AG04450 (cell line): ENCODE data around the gene COX6B1. TPM values are rescaled to one million over a fixed set of nuclear protein-coding genes. Genes with fewer than 3 reads are reported as not detected.

ENCODE experiments used
- CTCF ChIA-PET: fragments of 300-600, 350-600 bp; formaldehyde crosslinking; extraction: SDS; loops from one replicate; lab custom pipeline; 2022; ENCODE audit warnings: antibody characterized with exemption, inconsistent platforms; lab: Charles Lee
- POLR2A ChIA-PET: fragments of 350-600 bp; formaldehyde crosslinking; extraction: SDS; loops from one replicate; lab custom pipeline; 2021; ENCODE audit warnings: antibody characterized with exemption, inconsistent platforms; lab: Yijun Ruan, JAX
- DNase-seq: peaks from one replicate; pipeline ENCODE4 v3.0.0-alpha.2; 2011; ENCODE audit warnings: low read depth, low spot score
- H3K27ac ChIP-seq: one replicate; pipeline ENCODE4 v1.5.1; 2012; ENCODE audit warnings: low read depth, low read length, control low read depth
- H3K27me3 ChIP-seq: one replicate; pipeline ENCODE4 v1.6.0; 2012; ENCODE audit warnings: low read length; ENCODE audit not compliant: control insufficient read depth, insufficient read depth
- H3K4me3 ChIP-seq: 2 replicates; pipeline ENCODE4 v1.5.1; 2011; ENCODE audit warnings: mild to moderate bottlenecking, low read depth, low read length, control low read depth
- H3K9me3 ChIP-seq: 2 replicates; pipeline ENCODE4 v1.5.1; 2012; ENCODE audit warnings: low read length; ENCODE audit not compliant: control insufficient read depth, insufficient read depth
- polyA plus RNA-seq: library from polyadenylated mRNA; depleted of rRNA; stranded (reverse); fragments of >200 nt; gene quantifications from 2 replicates; pipeline ENCODE4 v1.2.3, GENCODE V29; 2011
- TF ChIP-seq, protein P1 (sequence below): IDR thresholded peaks from 2 replicates; pipeline ENCODE4 v1.5.1; 2011; ENCODE audit warnings: low read depth, low read length, control low read depth, inconsistent platforms

Gene COX6B1
- polyA plus RNA-seq, 1 experiment: 398 TPM

- Histone ChIP-seq H3K27ac (no peak overlapping the region), H3K27me3 (no peaks in the 10 kb centered on the region), H3K9me3 (no peaks in the 10 kb centered on the region), H3K4me3 (no peak overlapping the region)
- ChIA-PET POLR2A (interaction anchor here (0.6 kb wide), 1 partner anchor 78 kb away, joined by 3 read pairs; no protein-coding TSS in a partner anchor), CTCF (no interaction called here)
- TF ChIP-seq, protein P1, sequence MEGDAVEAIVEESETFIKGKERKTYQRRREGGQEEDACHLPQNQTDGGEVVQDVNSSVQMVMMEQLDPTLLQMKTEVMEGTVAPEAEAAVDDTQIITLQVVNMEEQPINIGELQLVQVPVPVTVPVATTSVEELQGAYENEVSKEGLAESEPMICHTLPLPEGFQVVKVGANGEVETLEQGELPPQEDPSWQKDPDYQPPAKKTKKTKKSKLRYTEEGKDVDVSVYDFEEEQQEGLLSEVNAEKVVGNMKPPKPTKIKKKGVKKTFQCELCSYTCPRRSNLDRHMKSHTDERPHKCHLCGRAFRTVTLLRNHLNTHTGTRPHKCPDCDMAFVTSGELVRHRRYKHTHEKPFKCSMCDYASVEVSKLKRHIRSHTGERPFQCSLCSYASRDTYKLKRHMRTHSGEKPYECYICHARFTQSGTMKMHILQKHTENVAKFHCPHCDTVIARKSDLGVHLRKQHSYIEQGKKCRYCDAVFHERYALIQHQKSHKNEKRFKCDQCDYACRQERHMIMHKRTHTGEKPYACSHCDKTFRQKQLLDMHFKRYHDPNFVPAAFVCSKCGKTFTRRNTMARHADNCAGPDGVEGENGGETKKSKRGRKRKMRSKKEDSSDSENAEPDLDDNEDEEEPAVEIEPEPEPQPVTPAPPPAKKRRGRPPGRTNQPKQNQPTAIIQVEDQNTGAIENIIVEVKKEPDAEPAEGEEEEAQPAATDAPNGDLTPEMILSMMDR: no peak
- no peak for DNase-seq
Measured at GRCh38 chr19:35622750-35623149, 25.4 kb upstream of the COX6B1 start.

DNA sequence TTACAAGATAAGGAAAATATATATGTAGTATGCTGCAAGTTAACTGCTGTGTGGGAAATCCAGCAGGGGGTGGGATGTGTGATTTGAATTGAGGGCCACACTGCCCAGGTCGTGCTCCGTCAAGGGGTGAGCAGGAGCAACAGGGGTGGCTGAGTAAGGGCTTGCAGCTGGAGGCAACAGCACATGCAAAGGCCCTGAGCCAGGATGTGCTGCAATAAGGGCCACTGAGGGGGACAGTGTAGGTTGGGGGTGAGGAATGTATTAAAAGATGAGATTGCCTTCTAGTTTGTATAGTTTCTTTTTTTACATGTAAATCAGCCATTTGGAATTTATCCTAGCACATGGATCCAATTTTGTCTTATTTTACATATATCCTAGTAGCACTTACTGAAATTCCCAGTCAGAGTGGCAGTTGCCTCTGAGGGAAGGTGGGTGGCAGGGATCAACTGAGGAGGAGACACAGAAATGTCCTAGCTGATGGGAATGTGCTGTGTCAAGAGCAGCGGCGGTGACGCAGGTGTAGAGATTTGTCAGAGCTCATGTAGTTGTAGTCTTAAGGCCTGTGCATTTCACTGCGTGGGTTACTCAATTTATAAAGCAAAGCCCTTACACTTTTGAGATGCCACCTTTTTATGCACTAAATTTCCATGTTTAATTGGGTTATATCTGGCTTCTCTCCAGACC is 24.7 kb upstream of the COX6B1 start:
- no peak overlapping the region for H3K27ac ChIP-seq
- no peak for DNase-seq
- H3K9me3 ChIP-seq: no peaks in the 10 kb centered on the region
- CTCF ChIA-PET: interaction anchor here (0.6 kb wide), 1 partner anchor 1121 kb away, joined by 3 read pairs; no protein-coding TSS in a partner anchor
- no peak overlapping the region for H3K4me3 ChIP-seq
- H3K27me3 ChIP-seq: no peaks in the 10 kb centered on the region
- TF ChIP-seq, protein P1: no peak
- POLR2A ChIA-PET: no interaction called here

- no peak for DNase-seq
- H3K9me3 ChIP-seq: peaks cover 4% of the 10 kb centered on the region; the same call in 1 of the 2 replicates
- H3K27me3 ChIP-seq: no peaks in the 10 kb centered on the region
- TF ChIP-seq, protein P1: no peak
- CTCF ChIA-PET: no interaction called here
- POLR2A ChIA-PET: interaction anchor here (0.7 kb wide), 1 partner anchor 112 kb away, joined by 3 read pairs; no protein-coding TSS in a partner anchor
- peak overlapping the region; percentile 94 for H3K27ac ChIP-seq
- H3K4me3 ChIP-seq: peak overlapping the region; percentile 71
Measured at GRCh38 chr19:35628264-35628564, 19.9 kb upstream of the COX6B1 start.

GRCh38 chr19:35628565-35629331 is 19.4 kb upstream of the COX6B1 start, which contains the start of gene RBM42:
RBM42 (plus strand) TSS chr19:35629036; CDS start chr19:35629154, 118 bp downstream.
- POLR2A ChIA-PET: interaction anchor here (0.7 kb wide), 1 partner anchor 112 kb away, joined by 3 read pairs; no protein-coding TSS in a partner anchor
- CTCF ChIA-PET: no interaction called here
- Histone ChIP-seq H3K9me3 (peaks cover 4% of the 10 kb centered on the region; the same call in 1 of the 2 replicates), H3K27me3 (no peaks in the 10 kb centered on the region), H3K4me3 (peak within 1 kb of the TSS; percentile 98), H3K27ac (peak within 1 kb of the TSS; percentile 94)
- TF ChIP-seq, protein P1: no peak
- peak; percentile 97 for DNase-seq

DNA sequence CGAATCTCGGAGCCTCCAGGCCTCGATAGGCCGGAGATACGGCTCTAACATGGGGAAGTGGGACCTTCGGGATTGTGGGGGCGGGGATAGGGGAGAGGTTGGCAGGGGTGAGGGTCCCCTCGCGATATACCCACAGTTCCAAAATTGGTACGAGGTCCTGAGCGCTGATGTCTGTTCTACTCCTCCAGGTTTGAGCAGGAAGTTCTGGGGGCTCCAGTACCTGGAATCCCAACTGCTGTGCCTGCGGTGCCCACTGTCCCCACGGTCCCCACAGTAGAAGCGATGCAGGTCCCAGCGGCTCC is 18.8 kb upstream of the COX6B1 start:
- ChIA-PET CTCF (interaction anchor here (0.6 kb wide), 1 partner anchor 315 kb away, joined by 3 read pairs; no protein-coding TSS in a partner anchor), POLR2A (no interaction called here)
- peaks cover 4% of the 10 kb centered on the region; the same call in 1 of the 2 replicates for H3K9me3 ChIP-seq
- peak overlapping the region; percentile 98 for H3K4me3 ChIP-seq
- no peaks in the 10 kb centered on the region for H3K27me3 ChIP-seq
- no peak for DNase-seq
- H3K27ac ChIP-seq: peak overlapping the region; percentile 39
- TF ChIP-seq, protein P1: no peak
